K562 (cell line): ENCODE measurements around the gene DGKE. TPM values are rescaled to one million over a fixed set of nuclear protein-coding genes. Genes with fewer than 3 reads are reported as not detected.

Experiments
- ARID2 ChIP-seq: fragments of 450-650 bp; IDR thresholded peaks from 2 replicates; pipeline ENCODE4 v1.6.1; 2017; ENCODE audit warnings: antibody characterized with exemption, mild to moderate bottlenecking
- BRF1 ChIP-seq: IDR thresholded peaks from 3 replicates; pipeline ENCODE4 v1.6.1; 2011; ENCODE audit warnings: borderline replicate concordance, mild to moderate bottlenecking; ENCODE audit not compliant: insufficient read length; ENCODE audit errors: extremely low read depth
- ESRRB ChIP-seq: fragments of 250-450 bp; sonication (Bioruptor Pico); IDR thresholded peaks from 2 replicates; pipeline ENCODE4 v1.5.0; 2020; ENCODE audit warnings: mild to moderate bottlenecking, moderate library complexity, borderline replicate concordance
- FOXO4 ChIP-seq: fragments of 450-650 bp; formaldehyde crosslinking; IDR thresholded peaks from 2 replicates; pipeline ENCODE4 v1.4.0; 2020; ENCODE audit warnings: mild to moderate bottlenecking, moderate library complexity
- FOXP4 ChIP-seq: sonication (generic); formaldehyde crosslinking; IDR thresholded peaks from 2 replicates; pipeline ENCODE4 v1.8.0; 2022; ENCODE audit warnings: mild to moderate bottlenecking, missing genetic modification reagents, borderline replicate concordance
- GABPA ChIP-seq: fragments of 200-800 bp; sonication (Bioruptor generic); conservative IDR thresholded peaks from 2 replicates; pipeline ENCODE4 v1.6.1; 2016; ENCODE audit warnings: low read depth, missing genetic modification characterization, missing compliant biosample characterization
- GATAD2B ChIP-seq: fragments of 450-650 bp; IDR thresholded peaks from 2 replicates; pipeline ENCODE4 v1.6.1; 2017; ENCODE audit warnings: mild to moderate bottlenecking, borderline replicate concordance
- JUN ChIP-seq, 2 experiments: sonication (generic) in 1 of 2; formaldehyde crosslinking in 1 of 2; IDR thresholded peaks; 2 replicates each; pipeline versions ENCODE4 v1.6.1 to v1.8.0; 2012 to 2022; ENCODE audit warnings: borderline replicate concordance in 2 of 2, mild to moderate bottlenecking in 2 of 2, improper control_type of control experiment in 1 of 2, low read depth in 1 of 2, low read length in 1 of 2, missing genetic modification reagents in 1 of 2
- KDM5B ChIP-seq: fragments of 200-600 bp; sonication (generic); IDR thresholded peaks from 2 replicates; pipeline ENCODE4 v1.6.1; 2012; ENCODE audit warnings: low read depth, mild to moderate bottlenecking, moderate library complexity, low read length, control low read depth, inconsistent platforms; ENCODE audit not compliant: insufficient replicate concordance
- MTA3 ChIP-seq: fragments of 450-650 bp; formaldehyde crosslinking; IDR thresholded peaks from 2 replicates; pipeline ENCODE4 v1.6.1; 2017; ENCODE audit warnings: mild to moderate bottlenecking, borderline replicate concordance
- NR3C1 ChIP-seq: sonication (generic); formaldehyde crosslinking; IDR thresholded peaks from 2 replicates; pipeline ENCODE4 v1.8.1; 2022; ENCODE audit warnings: missing genetic modification reagents
- PKNOX1 ChIP-seq: fragments of 450-650 bp; IDR thresholded peaks from 2 replicates; pipeline ENCODE4 v1.6.1; 2016
- SAFB ChIP-seq: fragments of 200-400 bp; formaldehyde crosslinking; IDR thresholded peaks from 2 replicates; pipeline ENCODE4 v1.6.1; 2017; ENCODE audit warnings: low read depth, low read length, borderline replicate concordance
- U2AF1 ChIP-seq: fragments of 200-400 bp; formaldehyde crosslinking; optimal IDR thresholded peaks from 2 replicates; pipeline ENCODE3; 2017; ENCODE audit warnings: mild to moderate bottlenecking, low read depth, low read length, moderate library complexity
- XRCC3 ChIP-seq: fragments of 450-650 bp; IDR thresholded peaks from 2 replicates; pipeline ENCODE4 v1.6.1; 2017; ENCODE audit warnings: mild to moderate bottlenecking, moderate library complexity
- ZFX ChIP-seq: sonication (generic); formaldehyde crosslinking; IDR thresholded peaks from 2 replicates; pipeline ENCODE4 v1.8.0; 2022; ENCODE audit warnings: mild to moderate bottlenecking, missing genetic modification reagents, moderate library complexity
- ZNF696 ChIP-seq: fragments of 250-450 bp; sonication (Bioruptor Pico); conservative IDR thresholded peaks from 2 replicates; pipeline ENCODE4 v1.4.0; 2020; ENCODE audit warnings: mild to moderate bottlenecking, moderate library complexity
- polyA plus RNA-seq, 8 experiments: library from polyadenylated mRNA; depleted of rRNA in 4 of 8; stranded (reverse) in 5 of 8; unstranded in 3 of 8; fragments of >200 nt; fragmentation: Nextera tagmentation in 2 of 8; fragmentation: Illumina TruSeq in 1 of 8; extraction: Ambion mirVana in 2 of 8; extraction: Trizol in 1 of 8; gene quantifications; 2 replicates each; pipeline versions ENCODE4 v1.2.1 to v1.2.3, GENCODE V29; 2011 to 2014; ENCODE audit warnings: inconsistent platforms in 1 of 8, missing spikeins in 1 of 8
- total RNA-seq, 7 experiments: library from RNA; depleted of rRNA in 6 of 7; stranded (reverse); fragments of >200 nt in 6 of 7; fragmentation: Illumina TruSeq in 2 of 7; extraction: Trizol in 2 of 7; gene quantifications; 2 replicates each; pipeline versions ENCODE4 v1.2.1 to v1.2.3, GENCODE V29; 2011 to 2021; ENCODE audit warnings: low replicate concordance in 1 of 7
- TF ChIP-seq, protein P1 (sequence below), 2 experiments: fragments of 450-650 bp; conservative IDR thresholded peaks; 2 replicates each; pipeline ENCODE4 v1.6.1; 2017; ENCODE audit warnings: mild to moderate bottlenecking in 2 of 2, moderate library complexity in 2 of 2
- TF ChIP-seq, protein P2 (sequence below): fragments of 450-650 bp; formaldehyde crosslinking; IDR thresholded peaks from 2 replicates; pipeline ENCODE4 v1.4.0; 2022; ENCODE audit warnings: missing genetic modification characterization

Gene DGKE
- total and polyA plus RNA-seq, 9 of the 15 experiments (the other 6 are each of a cell fraction or from before 2014, with no cell fraction given), result 1.3 to 9.9 (median 5.9) TPM

DNA sequence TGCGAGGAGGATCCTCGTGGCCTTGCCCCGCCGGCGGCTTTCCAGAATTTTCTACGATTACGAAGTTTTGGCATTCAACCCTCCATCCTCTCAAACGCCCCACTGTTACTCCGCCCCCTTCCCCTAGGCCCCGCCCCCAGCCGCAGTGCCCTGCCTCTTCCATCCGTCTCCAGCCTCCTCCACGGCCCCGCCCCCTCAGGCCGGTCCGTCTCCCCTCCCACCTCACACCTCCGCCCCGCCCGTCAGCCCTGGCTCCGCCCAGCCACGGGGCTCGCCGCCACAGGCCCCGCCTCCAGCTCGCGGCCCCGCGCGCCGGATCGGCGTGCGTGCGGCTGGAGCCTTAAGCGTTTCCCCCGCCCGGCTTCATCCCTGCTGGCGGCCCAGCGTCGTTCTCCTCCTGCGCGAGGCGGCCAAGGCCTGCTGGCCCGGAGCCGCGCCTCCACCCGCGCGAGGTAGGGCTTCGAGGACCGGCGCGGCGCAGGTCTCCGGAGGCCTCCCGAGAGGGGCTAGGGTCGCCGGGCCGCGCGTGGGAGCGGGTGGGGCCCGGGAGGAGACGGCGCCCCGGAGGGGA is at the start of gene DGKE, which contains the start of gene C17orf67 (continued):
- TF ChIP-seq FOXP4 (CRISPR knock-in tag) (0 out of 2 replicates have a peak, but pooled peaks have one; percentile 30), ARID2 (no peak), KDM5B (peak; percentile 61), SAFB (peak; percentile 85), NR3C1 (CRISPR knock-in tag) (peak; percentile 54; the same call in 1 of the 2 replicates), ESRRB (CRISPR knock-in tag) (no peak), ZFX (CRISPR knock-in tag) (peak; percentile 98), MTA3 (peak; percentile 26; the same call in 1 of the 2 replicates), JUN (IDR thresholded peaks at IDR 0.05; ENCODE audit: borderline replicate concordance, low read depth, low read length) (no peak), JUN (CRISPR knock-in tag; IDR thresholded peaks at IDR 0.05; ENCODE audit: borderline replicate concordance) (0 out of 2 replicates have a peak, but pooled peaks have one; percentile 3), GABPA (tag) (no peak), U2AF1 (peak; percentile 64), ZNF696 (CRISPR knock-in tag) (no peak), BRF1 (no peak), XRCC3 (no peak), PKNOX1 (peak; percentile 79), FOXO4 (0 out of 2 replicates have a peak, but pooled peaks have one; percentile 10), GATAD2B (peak; percentile 28; the same call in 1 of the 2 replicates)
- TF ChIP-seq, protein P1, sequence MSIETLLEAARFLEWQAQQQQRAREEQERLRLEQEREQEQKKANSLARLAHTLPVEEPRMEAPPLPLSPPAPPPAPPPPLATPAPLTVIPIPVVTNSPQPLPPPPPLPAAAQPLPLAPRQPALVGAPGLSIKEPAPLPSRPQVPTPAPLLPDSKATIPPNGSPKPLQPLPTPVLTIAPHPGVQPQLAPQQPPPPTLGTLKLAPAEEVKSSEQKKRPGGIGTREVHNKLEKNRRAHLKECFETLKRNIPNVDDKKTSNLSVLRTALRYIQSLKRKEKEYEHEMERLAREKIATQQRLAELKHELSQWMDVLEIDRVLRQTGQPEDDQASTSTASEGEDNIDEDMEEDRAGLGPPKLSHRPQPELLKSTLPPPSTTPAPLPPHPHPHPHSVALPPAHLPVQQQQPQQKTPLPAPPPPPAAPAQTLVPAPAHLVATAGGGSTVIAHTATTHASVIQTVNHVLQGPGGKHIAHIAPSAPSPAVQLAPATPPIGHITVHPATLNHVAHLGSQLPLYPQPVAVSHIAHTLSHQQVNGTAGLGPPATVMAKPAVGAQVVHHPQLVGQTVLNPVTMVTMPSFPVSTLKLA (conservative IDR thresholded peaks at IDR 0.05), result peak in 1 of 2 experiments; percentile 47; a peak in 2 of 4 replicates
- TF ChIP-seq, protein P2, sequence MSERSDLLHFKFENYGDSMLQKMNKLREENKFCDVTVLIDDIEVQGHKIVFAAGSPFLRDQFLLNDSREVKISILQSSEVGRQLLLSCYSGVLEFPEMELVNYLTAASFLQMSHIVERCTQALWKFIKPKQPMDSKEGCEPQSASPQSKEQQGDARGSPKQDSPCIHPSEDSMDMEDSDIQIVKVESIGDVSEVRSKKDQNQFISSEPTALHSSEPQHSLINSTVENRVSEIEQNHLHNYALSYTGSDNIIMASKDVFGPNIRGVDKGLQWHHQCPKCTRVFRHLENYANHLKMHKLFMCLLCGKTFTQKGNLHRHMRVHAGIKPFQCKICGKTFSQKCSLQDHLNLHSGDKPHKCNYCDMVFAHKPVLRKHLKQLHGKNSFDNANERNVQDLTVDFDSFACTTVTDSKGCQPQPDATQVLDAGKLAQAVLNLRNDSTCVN (CRISPR knock-in tag), result no peak
